Uterine smooth muscle cell (primary cell): ENCODE measurements around the gene AGO1. TPM values are rescaled to one million over a fixed set of nuclear protein-coding genes. Genes with fewer than 3 reads are reported as not detected.

ENCODE experiments used
- total RNA-seq: library from RNA; depleted of rRNA; stranded (reverse); fragments of >200 nt; gene quantifications from 2 replicates; pipeline ENCODE4 v1.2.3, GENCODE V29; 2014

Gene AGO1
- total RNA-seq = 13.0 and 13.7 TPM in 2 replicates

DNA sequence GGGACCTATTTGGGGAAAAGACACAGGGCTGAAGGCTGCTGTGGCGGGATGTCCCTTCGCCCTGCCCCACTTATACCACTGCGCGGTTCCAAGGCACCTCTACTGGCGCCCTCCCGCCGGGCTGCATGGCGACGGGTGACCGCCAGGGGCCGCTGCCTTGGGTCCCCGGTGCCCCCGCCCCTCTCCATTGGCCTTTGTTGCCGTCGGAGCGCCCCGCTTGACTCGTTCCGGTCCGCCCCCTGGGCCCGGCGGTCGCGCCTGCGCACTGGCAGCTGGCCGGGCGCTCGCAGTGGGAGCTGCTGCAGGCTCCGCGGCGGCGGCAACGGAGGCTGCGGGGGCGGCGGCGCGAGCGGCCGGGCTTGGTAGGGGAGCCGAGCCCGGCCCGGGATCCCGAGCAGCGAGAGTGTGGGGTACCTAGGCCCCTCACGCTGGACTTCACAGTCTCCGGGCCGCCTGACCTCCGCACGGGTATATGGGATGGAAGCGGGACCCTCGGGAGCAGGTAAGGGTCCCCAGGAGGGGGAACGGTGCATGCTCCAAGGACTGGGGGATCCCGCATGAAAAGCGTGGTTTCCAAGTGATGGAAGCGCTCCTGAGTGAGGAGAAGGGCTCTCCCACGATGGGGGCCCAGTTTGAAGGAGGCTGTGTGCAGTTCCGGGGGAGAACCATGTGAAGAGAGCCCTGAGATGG is at the start of gene AGO1:
Gene AGO1 (plus strand): TSS at position 265 of the 690 bp plus-strand sequence. CDS start 213 bp downstream, at position 478.

DNA sequence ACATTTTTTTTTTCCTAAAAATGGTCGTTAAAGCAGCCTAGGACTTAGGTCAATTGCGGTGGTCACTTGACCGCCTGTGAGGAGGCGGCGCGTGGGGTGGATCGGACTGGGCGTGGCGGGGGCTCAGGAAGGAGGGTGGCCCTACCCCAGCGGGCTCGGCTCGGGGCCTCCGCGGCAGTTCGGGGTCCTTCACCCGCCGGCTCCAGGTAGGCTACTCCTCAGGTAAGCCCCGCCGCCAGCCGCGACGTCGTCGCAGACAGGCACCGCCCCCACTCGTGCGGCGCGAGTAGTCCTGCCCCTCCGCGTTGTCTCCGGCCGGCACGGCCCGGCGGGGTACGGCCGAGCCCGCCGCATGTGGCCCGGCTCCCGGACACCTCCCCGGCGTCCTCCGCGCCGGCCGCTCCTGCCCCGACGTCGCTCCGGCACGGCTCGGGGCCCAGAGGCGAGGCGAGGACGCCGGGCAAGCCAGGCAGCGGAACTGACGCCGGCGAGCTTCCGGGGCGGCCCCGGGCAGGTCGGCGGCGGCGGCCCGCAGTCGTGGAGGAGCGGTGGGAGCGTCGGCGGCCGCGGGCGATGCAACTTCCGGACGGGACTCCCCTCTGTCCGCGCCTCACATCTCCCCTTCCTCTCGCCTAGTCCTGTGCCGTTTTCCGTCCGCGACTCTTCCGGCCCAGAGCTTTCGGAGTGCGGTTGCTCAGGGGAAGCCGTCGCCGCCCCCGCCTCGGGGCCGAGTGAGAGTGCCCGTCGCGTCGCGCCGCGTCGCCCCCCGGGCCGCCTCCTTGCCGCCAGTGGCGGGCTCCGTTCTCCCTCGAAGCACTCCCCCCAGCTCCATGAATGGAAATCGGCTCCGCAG is 47.8 kb downstream of the AGO1 start, which contains the start of gene AGO3:
Gene AGO3 (plus strand): TSS at position 513 of the 853 bp plus-strand sequence. CDS start 322 bp downstream, at position 835.

Other genes starting within 250 kb of the AGO1 start
- gene PSMB2, start 241.7 kb upstream of the AGO1 start, total RNA-seq = 18.2 and 27.4 TPM in 2 replicates
- gene C1orf216, start 164.3 kb upstream of the AGO1 start, total RNA-seq = 17.2 and 33.2 TPM in 2 replicates
- 10.0 and 38.2 TPM in 2 replicates for gene CLSPN, start 113.2 kb upstream of the AGO1 start, total RNA-seq
- 16.1 and 19.3 TPM in 2 replicates for gene AGO4, start 75.2 kb upstream of the AGO1 start, total RNA-seq
- gene AGO3, start 47.9 kb downstream of the AGO1 start, total RNA-seq = 14.1 and 20.2 TPM in 2 replicates
- 0.11 and 0.12 TPM in 2 replicates for gene TEKT2, start 200.9 kb downstream of the AGO1 start, total RNA-seq
- 48.9 and 53.1 TPM in 2 replicates for gene ADPRS, start 205.7 kb downstream of the AGO1 start, total RNA-seq
- gene COL8A2, start 242.0 kb downstream of the AGO1 start, total RNA-seq = 5.0 and 12.5 TPM in 2 replicates